HG02623 (cell line): ENCODE data around the gene SLC37A4.
"Not testable (repeated sequence)": the region's sequence is repeated elsewhere in the genome, so short reads cannot be mapped to it uniquely, and the experiment has no call there.

Experiments used
- ATAC-seq: cut with Tn5 transposase; IDR thresholded peaks from one replicate; pipeline ENCODE4 v1.9.1; 2021; ENCODE audit warnings: moderate library complexity; ENCODE audit not compliant: unreplicated experiment

The SLC37A4 gene

DNA sequence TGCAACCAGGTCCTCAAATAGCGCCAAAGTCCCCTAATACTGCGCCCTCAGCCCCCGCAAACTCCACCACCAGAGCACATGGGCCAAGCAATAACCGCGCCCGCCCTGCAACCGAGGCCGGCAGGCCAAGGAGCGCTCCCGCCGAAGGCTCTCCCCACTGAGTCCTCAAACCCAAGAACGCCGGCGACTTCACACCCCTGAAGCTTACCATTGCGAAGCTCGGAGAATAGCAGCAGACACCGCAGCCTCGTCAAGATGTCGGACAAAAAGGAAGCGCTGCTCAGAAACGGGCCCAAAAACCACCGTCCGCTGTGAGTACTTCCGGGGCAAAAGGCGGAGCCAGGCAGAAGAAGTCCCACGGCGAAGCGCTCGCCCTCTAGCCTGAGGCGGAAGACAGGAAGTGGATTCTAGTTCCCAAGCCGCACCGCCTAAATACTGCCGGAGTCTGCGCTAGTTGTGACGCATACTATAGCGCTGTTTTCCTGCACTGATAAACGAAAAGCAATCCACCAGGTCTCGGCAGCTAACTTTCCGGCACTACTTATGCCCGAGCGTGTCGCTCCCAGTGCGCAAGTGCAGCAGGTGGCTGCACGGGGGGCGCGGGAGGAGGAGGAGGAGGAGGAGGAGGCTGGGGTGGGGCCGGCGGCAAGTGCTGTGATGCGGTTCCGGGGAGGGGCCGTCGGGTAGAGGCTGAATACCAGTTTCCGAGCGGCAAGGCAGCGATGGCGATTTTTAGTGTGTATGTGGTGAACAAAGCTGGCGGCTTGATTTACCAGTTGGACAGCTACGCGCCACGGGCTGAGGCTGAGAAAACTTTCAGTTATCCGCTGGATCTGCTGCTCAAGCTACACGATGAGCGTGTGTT, 12.4 kb downstream of the SLC37A4 start, which contains the start of the genes RPS25 and TRAPPC4:
Gene RPS25 (minus strand): TSS at position 270 of the 865 bp plus-strand sequence. CDS start 59 bp downstream, at position 211.
Gene TRAPPC4 (plus strand): TSS at position 693 of the 865 bp plus-strand sequence. CDS start 30 bp downstream, at position 723.
- peak; percentile 77 for ATAC-seq

DNA sequence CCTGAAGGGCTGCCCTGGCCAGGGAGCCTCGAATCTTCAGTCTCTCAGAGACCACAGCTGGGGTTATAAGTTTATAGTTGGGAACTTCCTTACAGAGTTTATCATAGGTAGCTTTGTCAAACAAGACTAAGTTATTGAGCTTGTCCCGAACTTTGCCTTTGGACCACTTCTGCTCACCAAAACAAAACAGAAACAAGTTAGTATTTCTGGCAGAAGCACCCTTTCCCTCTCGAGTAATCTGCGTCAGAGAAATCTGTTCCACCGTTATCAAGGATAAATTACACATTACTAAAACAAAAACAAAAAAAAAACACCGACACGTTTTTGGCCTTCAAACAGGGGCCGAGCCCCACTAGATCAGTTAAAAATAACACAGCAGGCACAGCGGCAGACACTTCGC, 13.3 kb downstream of the SLC37A4 start:
- not testable (repeated sequence) for ATAC-seq

- no peak for ATAC-seq
Observed at GRCh38 chr11:119016216-119017009, 14.3 kb downstream of the SLC37A4 start.

GRCh38 chr11:119015054-119015611, 15.5 kb downstream of the SLC37A4 start:
- ATAC-seq: no peak

GRCh38 chr11:119014209-119014924, 16.3 kb downstream of the SLC37A4 start:
- no peak for ATAC-seq

- ATAC-seq: no peak
Observed at GRCh38 chr11:119012629-119013170, 18.0 kb downstream of the SLC37A4 start.

- no peak for ATAC-seq
Observed at GRCh38 chr11:119011476-119012053, 19.1 kb downstream of the SLC37A4 start.

- ATAC-seq: no peak
Observed at GRCh38 chr11:119006656-119007055, 24.0 kb downstream of the SLC37A4 start.

DNA sequence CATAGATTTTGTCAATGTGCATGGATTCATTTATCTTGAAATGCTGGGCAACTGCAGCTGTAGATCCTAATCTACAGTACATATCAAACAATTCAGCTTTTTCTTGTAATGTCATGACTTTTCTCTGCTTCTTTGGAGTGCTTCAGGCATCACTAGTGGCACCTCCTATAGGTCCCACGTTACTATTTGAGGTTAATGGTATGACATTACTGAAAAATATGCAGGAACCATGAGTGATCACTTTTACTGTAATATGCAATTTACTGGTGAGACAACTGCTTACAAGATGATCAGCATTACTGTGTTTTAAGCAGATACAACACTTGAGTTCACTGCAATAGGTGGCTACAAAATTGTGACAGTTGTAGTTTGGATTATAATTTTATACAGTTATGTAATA, 29.8 kb downstream of the SLC37A4 start:
- no peak for ATAC-seq

- no peak for ATAC-seq
Observed at GRCh38 chr11:118998822-118999221, 31.9 kb downstream of the SLC37A4 start.

- ATAC-seq: peak; percentile 14
Observed at GRCh38 chr11:118998388-118998717, 32.3 kb downstream of the SLC37A4 start.

GRCh38 chr11:118997627-118998387, 32.9 kb downstream of the SLC37A4 start, which contains the start of gene CENATAC:
Gene CENATAC, plus strand, starts transcription at chr11:118998138. Its CDS starts 60 bp downstream, at chr11:118998198.
- peak; percentile 90 for ATAC-seq

DNA sequence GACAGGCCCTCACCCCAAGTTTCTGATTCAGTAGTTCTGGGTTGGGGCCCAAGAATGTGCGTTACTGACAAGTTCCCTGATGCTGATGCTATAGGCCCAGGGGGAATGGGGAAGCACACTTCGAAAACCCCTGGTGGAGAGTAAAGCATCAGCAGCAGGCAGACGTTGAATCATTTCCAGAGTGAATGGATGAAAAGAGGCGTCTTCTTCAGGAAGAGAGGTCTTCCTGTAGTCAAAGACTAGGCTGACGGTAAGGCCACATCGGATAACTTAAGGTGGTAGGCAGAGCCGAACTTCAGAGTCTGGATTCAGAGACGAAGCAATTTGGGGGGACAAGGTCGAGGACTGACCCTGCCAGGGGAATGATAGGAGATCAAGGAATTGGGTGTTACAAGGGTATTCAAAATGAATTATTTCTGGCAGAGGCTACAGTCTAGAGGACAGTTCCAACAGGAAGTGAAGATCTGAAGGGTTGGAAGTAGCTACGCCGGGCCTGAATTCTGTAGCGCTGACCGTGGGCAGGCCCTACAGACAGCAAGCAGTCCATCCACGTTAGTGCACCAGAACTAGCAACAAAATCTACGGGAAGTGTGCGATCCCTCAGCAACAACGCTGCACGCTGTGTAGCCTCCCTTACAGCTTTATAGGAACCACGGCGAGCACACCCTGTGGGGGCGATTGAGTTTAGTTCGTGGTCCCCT, 33.6 kb downstream of the SLC37A4 start:
- no peak for ATAC-seq

GRCh38 chr11:118991486-118992038, 39.1 kb downstream of the SLC37A4 start:
- not testable (repeated sequence) for ATAC-seq

GRCh38 chr11:118988280-118988679, 42.4 kb downstream of the SLC37A4 start:
- no peak for ATAC-seq

GRCh38 chr11:118984825-118985224, 45.9 kb downstream of the SLC37A4 start:
- ATAC-seq: no peak

- ATAC-seq: not testable (repeated sequence)
Observed at GRCh38 chr11:118984337-118984736, 46.3 kb downstream of the SLC37A4 start.

DNA sequence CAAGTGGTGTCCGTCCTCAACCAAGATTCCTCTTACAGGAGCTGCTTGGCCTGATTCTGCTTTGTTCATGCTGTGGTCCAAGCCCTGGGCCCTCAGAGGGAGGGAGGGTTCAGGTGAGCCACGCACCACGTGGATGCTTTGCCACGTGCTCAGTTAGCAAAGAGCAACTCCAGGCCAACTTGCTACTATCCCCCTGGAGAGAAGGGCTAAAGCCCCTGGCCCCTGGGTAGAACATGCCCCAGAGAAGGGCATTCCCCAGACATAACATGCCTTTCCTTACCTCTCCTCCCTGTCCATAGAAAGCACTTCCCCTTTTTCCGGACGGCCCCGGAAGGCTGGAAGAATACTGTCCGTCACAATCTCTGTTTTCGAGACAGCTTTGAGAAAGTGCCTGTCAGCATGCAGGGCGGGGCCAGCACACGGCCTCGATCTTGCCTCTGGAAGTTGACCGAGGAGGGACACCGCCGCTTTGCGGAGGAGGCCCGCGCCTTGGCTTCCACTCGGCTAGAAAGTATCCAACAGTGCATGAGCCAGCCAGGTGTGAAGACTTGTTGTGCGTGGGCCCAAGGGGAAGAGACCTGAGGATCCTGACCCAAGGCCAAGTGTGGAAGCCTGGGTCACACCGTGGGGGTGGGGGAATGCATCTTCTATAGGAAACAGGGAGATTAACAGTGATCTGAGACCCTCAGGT, 50.3 kb downstream of the SLC37A4 start:
- ATAC-seq: no peak
